ENCODE measurements around the gene BMP8B.

Gene BMP8B

GRCh38 chr1:39717809-39718208 lies 70.9 kb downstream of the BMP8B start:
- no peak for FAIRE-seq

DNA sequence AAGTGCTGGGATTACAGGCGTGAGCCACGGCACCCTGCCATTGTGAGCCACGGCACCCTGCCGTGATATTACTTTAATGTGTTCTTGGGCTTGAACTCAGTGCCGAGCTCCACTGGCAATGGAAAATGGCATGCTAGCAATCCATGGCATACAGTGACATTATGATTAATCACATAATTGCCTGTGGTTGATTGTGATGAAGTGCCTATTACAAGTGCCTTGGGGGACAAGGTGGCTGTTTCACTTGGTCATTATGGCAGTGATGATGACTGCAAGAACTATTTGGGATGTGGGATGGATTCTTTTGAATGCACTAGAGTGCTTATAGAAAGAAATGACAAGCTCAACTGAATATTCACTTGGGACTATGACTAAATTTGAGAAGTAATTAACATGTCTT lies 75.1 kb downstream of the BMP8B start:
- no peak for FAIRE-seq

- FAIRE-seq = no peak
These were observed 76.7 kb downstream of the BMP8B start for GRCh38 chr1:39711966-39712340.

DNA sequence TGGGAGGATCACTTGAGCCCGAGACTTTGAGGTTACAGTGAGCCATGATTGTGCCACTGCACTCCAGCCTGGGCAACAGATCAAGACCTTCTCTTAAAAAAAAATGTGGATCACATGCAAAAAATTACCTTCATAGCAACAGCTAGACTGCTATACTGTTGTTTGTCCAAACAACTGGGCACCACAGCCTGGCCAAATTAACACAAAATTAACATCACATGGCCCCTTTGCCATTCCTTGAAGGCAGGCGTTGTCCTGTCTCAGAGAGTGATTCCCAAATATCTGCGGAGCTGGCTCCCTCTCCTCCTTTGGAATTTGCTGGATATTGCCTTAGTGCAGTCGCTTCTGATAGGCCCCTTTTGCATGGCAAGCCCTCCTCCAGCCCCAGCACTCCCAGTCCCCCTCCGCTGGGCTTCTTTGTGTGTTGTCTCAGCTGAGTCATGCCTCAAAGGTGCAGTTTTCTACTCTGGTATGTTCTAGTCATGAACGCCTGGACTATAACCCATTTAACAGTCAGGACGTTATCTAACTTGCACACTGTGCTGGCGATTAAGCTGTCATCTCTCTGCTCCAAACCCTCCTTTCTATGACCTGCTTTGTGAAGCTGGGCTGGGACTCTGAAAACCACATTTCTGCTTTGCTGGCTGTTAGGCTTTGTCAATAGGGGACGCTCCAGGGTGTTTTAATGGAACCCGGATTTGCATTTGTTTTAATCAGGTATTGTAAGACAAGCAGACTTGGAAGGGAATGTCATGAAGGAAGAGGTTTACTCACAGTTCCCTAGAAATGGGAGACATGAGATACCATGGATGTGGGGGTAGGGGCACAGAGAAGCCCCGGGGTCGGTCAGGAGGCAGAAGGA lies 77.3 kb downstream of the BMP8B start:
- no peak for FAIRE-seq

DNA sequence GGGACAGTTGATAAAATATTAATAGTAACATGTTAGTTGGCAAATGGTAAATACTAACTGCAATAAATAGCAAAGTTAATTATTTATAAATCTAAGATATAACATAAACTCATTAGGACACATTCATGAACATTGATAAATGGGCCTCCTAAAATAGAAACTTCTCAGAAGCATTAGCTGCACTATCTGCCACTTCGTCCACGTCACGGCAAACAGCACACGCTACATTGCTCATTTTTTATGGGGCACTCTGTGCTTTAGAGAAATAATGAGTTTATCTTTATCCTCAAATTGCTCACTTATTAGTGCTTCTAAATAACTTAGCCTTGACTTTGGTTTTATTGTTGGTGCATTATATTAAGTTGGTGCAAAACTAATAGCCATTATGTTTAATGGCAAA lies 81.2 kb downstream of the BMP8B start:
- no peak for FAIRE-seq
